ENCODE results near the gene KLK15.

Gene KLK15

GRCh38 chr19:50843701-50844221, 10.4 kb upstream of the KLK15 start:
- DNase-seq (ENCODE audit: low read depth): no peak

- no peak for DNase-seq (ENCODE audit: low read depth)
These were observed 9.8 kb upstream of the KLK15 start for GRCh38 chr19:50843205-50843604.

- no peak for DNase-seq (ENCODE audit: low read depth)
These were observed 8.8 kb upstream of the KLK15 start for GRCh38 chr19:50842130-50842529.

- DNase-seq (ENCODE audit: low read depth): no peak
These were observed 6.6 kb upstream of the KLK15 start for GRCh38 chr19:50839712-50840655.

GRCh38 chr19:50838239-50838638, 4.9 kb upstream of the KLK15 start:
- no peak for DNase-seq (ENCODE audit: low read depth)

- no peak for DNase-seq (ENCODE audit: low read depth)
These were observed 3.9 kb upstream of the KLK15 start for GRCh38 chr19:50837300-50837699.

- DNase-seq (ENCODE audit: low read depth): no peak
These were observed 3.3 kb upstream of the KLK15 start for GRCh38 chr19:50836543-50837195.

GRCh38 chr19:50835785-50836542, 2.6 kb upstream of the KLK15 start:
- peak; percentile 7 for DNase-seq (ENCODE audit: low read depth)

- DNase-seq (ENCODE audit: low read depth): no peak
These were observed 1.9 kb upstream of the KLK15 start for GRCh38 chr19:50835103-50835784.

GRCh38 chr19:50833802-50834167, 411 bp upstream of the KLK15 start:
- no peak for DNase-seq (ENCODE audit: low read depth)

GRCh38 chr19:50832666-50833065, 708 bp downstream of the KLK15 start:
- DNase-seq (ENCODE audit: low read depth): no peak

GRCh38 chr19:50831026-50831396, 2.4 kb downstream of the KLK15 start:
- DNase-seq (ENCODE audit: low read depth): no peak

- DNase-seq (ENCODE audit: low read depth): no peak
These were observed 2.9 kb downstream of the KLK15 start for GRCh38 chr19:50830266-50831025.

GRCh38 chr19:50829801-50830200, 3.6 kb downstream of the KLK15 start:
- DNase-seq (ENCODE audit: low read depth): no peak

GRCh38 chr19:50827476-50827875, 5.9 kb downstream of the KLK15 start:
- DNase-seq (ENCODE audit: low read depth): no peak

- no peak for DNase-seq (ENCODE audit: low read depth)
These were observed 6.7 kb downstream of the KLK15 start for GRCh38 chr19:50826492-50827240.

GRCh38 chr19:50823389-50824042, 9.9 kb downstream of the KLK15 start, which contains the start of gene KLK1:
Gene KLK1 (minus strand): TSS chr19:50823787. CDS start chr19:50823748, 39 bp downstream.
- DNase-seq (ENCODE audit: low read depth): no peak

GRCh38 chr19:50822661-50823208, 10.6 kb downstream of the KLK15 start:
- DNase-seq (ENCODE audit: low read depth): no peak

- no peak for DNase-seq (ENCODE audit: low read depth)
These were observed 11.8 kb downstream of the KLK15 start for GRCh38 chr19:50821622-50822021.

- no peak for DNase-seq (ENCODE audit: low read depth)
These were observed 12.1 kb downstream of the KLK15 start for GRCh38 chr19:50821248-50821612.
